CD4-positive, alpha-beta T cell treated with Interferon alpha-2 for 1 hour (primary cell): Measurements from ENCODE around the gene TBC1D28.
"Not testable (repeated sequence)": the region's sequence is repeated elsewhere in the genome, so short reads cannot be mapped to it uniquely, and the experiment has no call there.

Experiments
- DNase-seq, 2 donors: peaks; one replicate each; pipeline ENCODE4 v3.0.0-alpha.2; 2020 to 2022

TBC1D28 gene

DNA sequence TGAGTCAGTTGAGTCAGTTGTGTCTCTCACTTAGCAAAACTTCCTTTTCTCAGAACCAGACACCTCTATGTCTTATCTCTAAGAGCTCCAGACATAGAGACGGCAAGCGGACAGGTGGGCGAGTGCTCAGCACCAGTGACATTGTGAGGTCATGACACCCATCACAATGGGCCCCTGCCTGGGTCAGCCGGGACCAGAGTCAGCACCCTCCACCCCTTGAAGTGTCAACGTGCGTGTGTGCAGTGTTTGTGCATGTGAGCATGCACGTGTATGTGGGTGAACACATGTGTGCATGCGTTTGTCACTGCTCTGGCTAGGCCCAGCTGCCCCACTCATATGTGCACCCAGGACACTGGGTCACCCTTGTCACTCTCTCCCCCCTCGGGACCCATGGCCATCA is at the start of gene TBC1D28:
TBC1D28 (minus strand) TSS at position 101 of the 400 bp plus-strand sequence. CDS start 3,039 bp downstream, outside the sequence.
- not testable (repeated sequence) for DNase-seq

GRCh38 chr17:18682668-18683067 is 38.5 kb upstream of the TBC1D28 start:
- peak in 1 of 2 donors; percentile 12 for DNase-seq

- peak; percentile 80 to 88 for DNase-seq
Observed at GRCh38 chr17:18681767-18682571, 37.8 kb upstream of the TBC1D28 start, which contains the start of gene FOXO3B. Gene FOXO3B (minus strand): TSS chr17:18682314. CDS start chr17:18681651, 663 bp downstream.

DNA sequence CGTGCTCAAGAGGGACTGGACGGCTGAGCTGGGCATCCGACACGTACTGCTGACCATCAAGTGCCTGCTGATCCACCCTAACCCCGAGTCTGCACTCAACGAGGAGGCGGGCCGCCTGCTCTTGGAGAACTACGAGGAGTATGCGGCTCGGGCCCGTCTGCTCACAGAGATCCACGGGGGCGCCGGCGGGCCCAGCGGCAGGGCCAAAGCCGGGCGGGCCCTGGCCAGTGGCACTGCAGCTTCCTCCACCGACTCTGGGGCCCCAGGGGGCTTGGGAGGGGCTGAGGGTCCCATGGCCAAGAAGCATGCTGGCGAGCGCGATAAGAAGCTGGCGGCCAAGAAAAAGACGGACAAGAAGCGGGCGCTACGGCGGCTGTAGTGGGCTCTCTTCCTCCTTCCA is 33.2 kb upstream of the TBC1D28 start:
- not testable (repeated sequence) for DNase-seq

DNA sequence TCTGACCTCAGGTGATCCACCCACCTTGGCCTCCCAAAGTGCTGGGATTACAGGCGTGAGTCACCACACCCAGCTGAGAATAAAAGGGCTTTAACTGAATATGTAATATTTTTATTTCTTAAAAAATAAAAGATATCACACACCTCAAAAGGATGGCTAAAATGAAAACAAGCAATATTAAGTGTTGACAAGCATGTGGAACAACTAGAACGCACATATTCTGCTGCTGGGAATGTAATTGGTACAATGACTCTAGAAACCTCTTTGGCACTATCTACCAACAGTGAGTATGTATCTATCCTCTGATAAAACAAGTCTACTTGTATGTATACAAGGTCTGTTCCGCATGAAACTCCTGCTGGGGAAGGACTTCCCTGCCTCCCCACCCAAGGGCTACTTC is 32.7 kb upstream of the TBC1D28 start:
- not testable (repeated sequence) for DNase-seq

DNA sequence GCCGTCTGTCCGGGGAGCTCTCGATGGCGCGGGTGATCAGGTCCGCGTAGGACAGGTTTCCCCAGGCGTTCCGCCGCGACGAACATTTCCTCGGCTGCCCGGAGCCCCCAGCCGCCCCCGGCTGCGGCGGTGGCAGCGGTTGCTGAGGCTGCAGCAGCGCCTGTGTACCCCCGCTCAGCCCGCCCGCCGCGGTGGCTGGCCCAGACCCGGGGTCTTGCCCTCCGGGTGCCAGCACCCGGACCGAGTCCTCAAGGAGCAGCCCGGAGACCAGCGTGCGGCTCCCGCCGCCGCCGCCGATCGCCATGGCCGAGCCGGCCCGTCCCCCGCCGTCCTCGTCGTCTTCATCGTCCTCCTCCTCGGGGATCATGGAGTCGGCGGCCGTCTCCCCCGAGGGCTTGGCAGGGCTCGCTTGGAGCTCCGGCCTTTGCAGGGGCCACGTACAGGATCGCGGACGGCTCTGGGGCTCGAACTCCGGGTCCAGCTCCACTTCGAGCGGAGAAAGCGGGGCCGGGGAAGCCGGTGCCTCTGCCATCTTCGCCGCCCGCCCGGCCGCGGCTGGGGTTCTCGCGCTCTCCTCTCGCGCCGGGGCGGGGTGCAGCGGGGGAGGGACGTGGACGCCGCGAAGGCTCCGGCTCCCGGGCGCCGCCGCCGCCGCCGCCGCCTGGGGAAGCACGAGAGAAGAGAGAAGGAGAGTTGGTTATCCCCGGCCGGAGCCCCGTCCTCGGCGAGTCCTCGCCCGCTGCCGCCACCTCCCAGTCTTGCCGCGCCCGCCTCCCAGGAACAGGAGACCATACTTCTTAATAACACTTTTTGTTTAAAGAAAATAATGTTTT is 28.4 kb upstream of the TBC1D28 start:
- not testable (repeated sequence) for DNase-seq

GRCh38 chr17:18668625-18669024 is 24.4 kb upstream of the TBC1D28 start:
- not testable (repeated sequence) for DNase-seq

DNA sequence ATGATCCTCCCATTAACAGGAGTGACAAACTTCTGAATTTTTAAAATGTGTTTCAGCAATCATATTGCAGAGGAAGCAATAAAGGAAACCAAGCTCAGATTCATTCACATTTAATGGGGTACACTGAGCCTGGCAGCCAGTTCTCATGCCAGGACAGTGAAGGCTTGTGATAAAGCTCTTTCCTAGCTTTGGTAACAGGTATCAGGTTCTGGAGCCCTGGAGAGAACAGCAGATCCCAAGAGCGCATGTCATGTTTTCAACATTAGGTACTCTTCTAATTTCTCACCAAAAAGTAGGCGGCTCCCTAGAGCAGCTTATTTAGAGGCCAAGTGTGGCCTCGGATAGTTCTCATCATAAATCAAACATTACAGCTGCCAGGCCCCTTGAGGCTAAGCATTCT is 23.3 kb upstream of the TBC1D28 start:
- not testable (repeated sequence) for DNase-seq

DNA sequence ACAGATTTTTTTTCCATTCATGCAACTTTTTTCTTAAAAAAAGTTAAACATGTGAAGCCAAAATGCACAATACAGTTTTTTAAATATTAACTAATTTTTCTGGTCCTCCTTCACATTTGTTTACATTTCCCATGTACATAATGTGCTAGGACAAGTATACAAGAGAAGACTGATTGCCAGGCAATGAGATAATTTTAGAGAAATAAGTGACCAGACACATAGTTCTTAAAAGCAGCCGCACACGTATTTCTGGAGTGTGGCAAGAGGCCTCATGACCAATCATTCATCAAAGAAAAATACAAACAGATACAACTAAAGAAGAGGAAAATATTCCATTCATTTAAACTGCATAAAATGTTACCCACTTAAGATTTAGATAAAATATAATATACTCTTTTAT is 22.1 kb upstream of the TBC1D28 start:
- not testable (repeated sequence) for DNase-seq

DNA sequence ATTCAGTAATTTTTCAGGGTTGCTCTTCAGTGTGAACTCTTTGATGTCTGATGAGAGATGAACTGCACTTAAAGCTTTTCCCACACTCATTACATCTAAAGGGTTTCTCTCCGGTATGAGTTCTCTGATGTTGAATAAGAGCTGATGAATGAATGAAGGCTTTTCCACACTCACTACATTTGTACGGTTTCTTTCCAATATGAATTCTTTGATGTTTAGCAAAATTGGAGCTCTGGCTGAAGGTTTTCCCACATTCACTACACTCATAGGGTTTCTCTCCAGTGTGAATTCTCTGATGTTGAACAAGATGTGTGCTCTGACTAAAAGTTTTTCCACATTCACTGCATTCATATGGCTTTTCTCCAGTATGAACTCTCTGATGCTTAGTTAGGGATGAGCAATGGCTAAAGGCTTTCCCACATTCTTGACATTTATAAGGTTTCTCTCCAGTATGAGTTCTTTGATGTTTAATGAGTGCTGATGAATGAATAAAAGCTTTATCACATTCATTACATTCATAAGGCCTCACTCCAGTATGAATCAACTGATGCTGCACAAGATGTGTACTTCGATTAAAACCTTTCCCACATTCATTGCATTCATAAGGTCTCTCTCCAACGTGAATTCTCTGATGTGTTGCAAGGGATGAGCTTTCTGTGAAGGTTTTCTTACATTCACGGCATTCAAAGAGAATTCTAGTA is 17.9 kb upstream of the TBC1D28 start:
- not testable (repeated sequence) for DNase-seq

DNA sequence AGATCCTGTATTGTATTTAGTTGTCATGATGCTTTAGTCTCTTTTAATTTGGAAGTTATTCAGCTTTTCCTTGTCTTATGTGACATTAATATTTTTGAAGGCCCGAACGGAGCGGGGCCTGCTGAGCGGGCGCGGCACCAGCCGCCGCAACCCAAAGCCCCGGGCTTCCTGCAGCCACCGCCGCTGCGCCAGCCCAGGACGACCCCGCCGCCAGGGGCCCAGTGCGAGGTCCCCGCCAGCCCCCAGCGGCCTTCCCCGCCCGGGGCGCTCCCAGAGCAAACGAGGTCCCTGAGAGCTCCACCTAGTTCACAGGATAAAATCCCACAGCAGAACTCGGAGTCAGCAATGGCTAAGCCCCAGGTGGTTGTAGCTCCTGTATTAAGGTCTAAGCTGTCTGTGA is 5.9 kb upstream of the TBC1D28 start:
- DNase-seq, result not testable (repeated sequence)

- not testable (repeated sequence) for DNase-seq
Observed at GRCh38 chr17:18643124-18643523, 1.1 kb downstream of the TBC1D28 start.

GRCh38 chr17:18638357-18638756 is 5.8 kb downstream of the TBC1D28 start:
- DNase-seq, result not testable (repeated sequence)

DNA sequence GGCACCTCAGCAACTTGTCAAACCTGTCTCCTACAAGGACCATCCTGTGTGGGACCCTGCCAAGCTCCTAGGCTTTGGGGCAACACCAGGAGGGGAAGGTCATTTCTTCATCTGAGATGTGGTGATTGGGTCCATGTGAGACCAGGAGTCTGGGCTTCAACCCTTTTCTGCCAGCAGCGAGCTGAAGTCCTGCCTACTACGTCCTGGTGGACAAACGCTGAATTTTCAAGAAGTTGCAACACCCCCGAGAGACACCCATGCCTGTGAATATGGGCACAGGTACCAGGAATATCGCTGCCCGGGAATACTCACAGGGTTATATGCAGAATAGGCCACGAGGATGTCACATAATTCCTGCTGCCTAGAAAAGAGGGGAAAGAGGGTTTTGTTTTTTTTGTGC is 8.0 kb downstream of the TBC1D28 start:
- not testable (repeated sequence) for DNase-seq

GRCh38 chr17:18635773-18636172 is 8.4 kb downstream of the TBC1D28 start:
- DNase-seq, result not testable (repeated sequence)

- DNase-seq, result not testable (repeated sequence)
Observed at GRCh38 chr17:18634550-18635263, 9.5 kb downstream of the TBC1D28 start.

- no peak for DNase-seq
Observed at GRCh38 chr17:18626152-18626870, 17.9 kb downstream of the TBC1D28 start.

- peak; percentile 94 to 96 for DNase-seq
Observed at GRCh38 chr17:18625509-18626104, 18.6 kb downstream of the TBC1D28 start.

GRCh38 chr17:18624862-18625501 is 19.2 kb downstream of the TBC1D28 start:
- peak in 1 of 2 donors; percentile 8 for DNase-seq

GRCh38 chr17:18617613-18618012 is 26.6 kb downstream of the TBC1D28 start:
- not testable (repeated sequence) for DNase-seq
